WTC11 (cell line): ENCODE measurements around the gene LRRC63.

Experiments
- CTCF ChIP-seq: fragments of 200-600 bp; IDR thresholded peaks from 2 replicates; pipeline ENCODE4 v1.8.0; 2022; ENCODE audit warnings: antibody characterized with exemption
- TF ChIP-seq, protein P1 (sequence below): sonication (generic); formaldehyde crosslinking; IDR thresholded peaks from 2 replicates; pipeline ENCODE4 v1.8.0; 2022; ENCODE audit warnings: mild to moderate bottlenecking, missing genetic modification reagents

DNA sequence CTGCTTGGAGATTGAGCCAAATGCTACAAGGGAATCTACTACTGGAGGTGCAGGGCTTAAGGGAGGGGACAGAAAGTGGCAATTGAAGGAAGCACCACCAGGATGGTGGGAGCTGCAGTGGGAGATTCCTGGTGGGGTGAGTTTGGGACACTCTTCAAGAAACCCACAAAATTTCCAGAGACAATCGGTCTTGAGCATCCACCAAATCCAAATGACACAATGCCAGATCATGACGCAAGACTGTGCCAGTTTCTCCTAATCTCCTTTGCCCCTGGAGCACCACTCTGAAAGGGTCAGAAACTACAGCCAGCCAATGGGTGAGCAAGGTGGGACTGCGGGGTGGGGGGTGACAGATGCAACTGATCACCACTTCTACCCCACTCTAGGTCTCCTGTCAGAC is 78.7 kb downstream of the LRRC63 start:
- TF ChIP-seq, protein P1, sequence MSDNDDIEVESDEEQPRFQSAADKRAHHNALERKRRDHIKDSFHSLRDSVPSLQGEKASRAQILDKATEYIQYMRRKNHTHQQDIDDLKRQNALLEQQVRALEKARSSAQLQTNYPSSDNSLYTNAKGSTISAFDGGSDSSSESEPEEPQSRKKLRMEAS (CRISPR knock-in tag): no peak
- no peak for TF ChIP-seq CTCF
